PC-9 (cell line): ENCODE data around the gene PPIL1. TPM values are rescaled to one million over a fixed set of nuclear protein-coding genes. Genes with fewer than 3 reads are reported as not detected.

Experiments used
- BruUV-seq: library from RNA; stranded (reverse); fragments of 400-500 nt; replicated peaks from 2 replicates; lab custom pipeline; 2021; lab: Mats Ljungman, UMichigan
- CTCF ChIA-PET: fragments of 300-600 bp; sonication (Branson Sonifier 250); formaldehyde crosslinking; loops from one replicate; lab custom pipeline; 2022; ENCODE audit warnings: antibody characterized with exemption; lab: Charles Lee
- POLR2A ChIA-PET: fragments of 300-600 bp; sonication (Branson Sonifier 250); formaldehyde crosslinking; loops from one replicate; lab custom pipeline; 2022; ENCODE audit warnings: antibody characterized with exemption; ENCODE audit not compliant: unreplicated experiment; lab: Charles Lee
- DNase-seq, 2 experiments: peaks; one replicate each; pipeline versions ENCODE4 v3.0.0 to v3.0.0-alpha.2; 2015 to 2022; ENCODE audit warnings: mixed read lengths in 1 of 2
- H2AFZ ChIP-seq: fragments of 200-600 bp; sonication (generic); 2 replicates; pipeline ENCODE4 v1.8.1; 2017; ENCODE audit warnings: antibody characterized with exemption
- H3F3A ChIP-seq: fragments of 200-600 bp; sonication (generic); 2 replicates; pipeline ENCODE4 v1.8.1; 2017; ENCODE audit warnings: antibody characterized with exemption, mild to moderate bottlenecking, low read depth; ENCODE audit not compliant: insufficient read depth
- H3K27ac ChIP-seq: fragments of 200-600 bp; sonication (generic); 2 replicates; pipeline ENCODE4 v1.6.1; 2016; ENCODE audit warnings: mixed run types
- H3K27me3 ChIP-seq: fragments of 200-600 bp; sonication (generic); 2 replicates; pipeline ENCODE4 v1.6.1; 2016; ENCODE audit warnings: low read depth, mixed run types; ENCODE audit not compliant: insufficient read depth
- H3K36me3 ChIP-seq: fragments of 200-600 bp; sonication (generic); 2 replicates; pipeline ENCODE4 v1.6.1; 2016; ENCODE audit warnings: low read depth, mixed run types
- H3K4me1 ChIP-seq: fragments of 200-600 bp; sonication (generic); replicated peaks from 2 replicates; pipeline ENCODE4 v1.6.1; 2016; ENCODE audit warnings: mixed run types; ENCODE audit not compliant: insufficient read depth
- H3K4me2 ChIP-seq: fragments of 200-600 bp; sonication (generic); 2 replicates; pipeline ENCODE4 v1.6.1; 2017; ENCODE audit warnings: mixed run types
- H3K4me3 ChIP-seq: fragments of 200-600 bp; sonication (generic); 2 replicates; pipeline ENCODE4 v1.6.1; 2016; ENCODE audit warnings: mixed run types
- H3K79me2 ChIP-seq: fragments of 200-600 bp; sonication (generic); 2 replicates; pipeline ENCODE4 v1.6.1; 2017; ENCODE audit warnings: low read depth, mixed run types
- H3K9me2 ChIP-seq: fragments of 200-600 bp; sonication (generic); 2 replicates; pipeline ENCODE4 v1.8.1; 2017; ENCODE audit warnings: mild to moderate bottlenecking; ENCODE audit not compliant: insufficient read depth
- H3K9me3 ChIP-seq: fragments of 200-600 bp; sonication (generic); 2 replicates; pipeline ENCODE4 v1.8.1; 2016; ENCODE audit warnings: low read depth; ENCODE audit not compliant: insufficient read depth
- H4K20me1 ChIP-seq: fragments of 200-600 bp; sonication (generic); 2 replicates; pipeline ENCODE4 v1.8.1; 2017; ENCODE audit not compliant: insufficient read depth
- EZH2 ChIP-seq: fragments of 200-600 bp; sonication (generic); IDR thresholded peaks from 2 replicates; pipeline ENCODE4 v1.8.0; 2017; ENCODE audit warnings: antibody characterized with exemption, low read depth
- intact Hi-C: fragments of 100-400 bp; cut with micrococcal nuclease; formaldehyde crosslinking; loops from one replicate; pipeline ENCODE4 v1.10.0; 2022; ENCODE audit not compliant: unreplicated experiment
- total RNA-seq: library from RNA; stranded (reverse); gene quantifications from 2 replicates; pipeline ENCODE4 v1.2.3, GENCODE V29; 2021
- TF ChIP-seq, protein P1 (sequence below): fragments of 200-600 bp; sonication (generic); conservative IDR thresholded peaks from 2 replicates; pipeline ENCODE4 v1.6.1; 2017; ENCODE audit warnings: mixed run types, antibody characterized with exemption, mild to moderate bottlenecking, moderate library complexity

Gene PPIL1
- total RNA-seq, 1 experiment from 2014 or later = 28.4 TPM

DNA sequence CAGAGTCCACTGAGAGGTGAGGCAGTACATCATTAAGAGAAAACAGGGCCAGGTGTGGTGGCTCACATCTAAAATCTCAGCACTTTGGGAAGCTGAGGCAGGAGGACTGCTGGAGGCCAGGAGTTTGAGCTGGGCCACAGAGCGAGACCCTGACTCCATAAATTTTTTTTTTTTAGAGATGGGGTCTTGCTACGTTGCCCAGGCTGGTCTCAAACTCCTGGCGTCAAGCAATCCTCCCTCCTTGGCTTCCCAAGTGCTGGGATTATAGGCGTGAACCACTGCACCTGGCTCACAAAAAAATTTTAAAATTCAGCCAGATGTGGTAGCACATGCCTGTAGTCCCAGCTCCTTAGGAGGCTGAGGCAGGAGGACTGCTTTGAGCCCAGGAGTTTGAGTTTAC, 17.3 kb downstream of the PPIL1 start:
- no peaks in the 10 kb centered on the region for H3K9me2 ChIP-seq
- peaks cover 28% of the 10 kb centered on the region; the same call in 1 of the 2 replicates for H3F3A ChIP-seq
- H3K4me1 ChIP-seq = peaks cover 20% of the 10 kb centered on the region
- TF ChIP-seq, protein P1, sequence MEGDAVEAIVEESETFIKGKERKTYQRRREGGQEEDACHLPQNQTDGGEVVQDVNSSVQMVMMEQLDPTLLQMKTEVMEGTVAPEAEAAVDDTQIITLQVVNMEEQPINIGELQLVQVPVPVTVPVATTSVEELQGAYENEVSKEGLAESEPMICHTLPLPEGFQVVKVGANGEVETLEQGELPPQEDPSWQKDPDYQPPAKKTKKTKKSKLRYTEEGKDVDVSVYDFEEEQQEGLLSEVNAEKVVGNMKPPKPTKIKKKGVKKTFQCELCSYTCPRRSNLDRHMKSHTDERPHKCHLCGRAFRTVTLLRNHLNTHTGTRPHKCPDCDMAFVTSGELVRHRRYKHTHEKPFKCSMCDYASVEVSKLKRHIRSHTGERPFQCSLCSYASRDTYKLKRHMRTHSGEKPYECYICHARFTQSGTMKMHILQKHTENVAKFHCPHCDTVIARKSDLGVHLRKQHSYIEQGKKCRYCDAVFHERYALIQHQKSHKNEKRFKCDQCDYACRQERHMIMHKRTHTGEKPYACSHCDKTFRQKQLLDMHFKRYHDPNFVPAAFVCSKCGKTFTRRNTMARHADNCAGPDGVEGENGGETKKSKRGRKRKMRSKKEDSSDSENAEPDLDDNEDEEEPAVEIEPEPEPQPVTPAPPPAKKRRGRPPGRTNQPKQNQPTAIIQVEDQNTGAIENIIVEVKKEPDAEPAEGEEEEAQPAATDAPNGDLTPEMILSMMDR = no peak
- TF ChIP-seq EZH2 = no peak
- H3K36me3 ChIP-seq = peaks cover 32% of the 10 kb centered on the region
- no peak for DNase-seq
- no peaks in the 10 kb centered on the region for H4K20me1 ChIP-seq
- no peaks in the 10 kb centered on the region for H3K27me3 ChIP-seq
- ChIA-PET POLR2A (no interaction called here), CTCF (no interaction called here)
- H2AFZ ChIP-seq = no peak overlapping the region
- intact Hi-C loops = no loop called here
- H3K27ac ChIP-seq = no peak overlapping the region
- no TSS peak for BruUV-seq
- H3K4me2 ChIP-seq = no peak overlapping the region
- H3K9me3 ChIP-seq = no peaks in the 10 kb centered on the region
- H3K4me3 ChIP-seq = no peak overlapping the region
- 0 out of 2 replicates have a peak, but pooled peaks cover 6% of the 10 kb centered on the region for H3K79me2 ChIP-seq

DNA sequence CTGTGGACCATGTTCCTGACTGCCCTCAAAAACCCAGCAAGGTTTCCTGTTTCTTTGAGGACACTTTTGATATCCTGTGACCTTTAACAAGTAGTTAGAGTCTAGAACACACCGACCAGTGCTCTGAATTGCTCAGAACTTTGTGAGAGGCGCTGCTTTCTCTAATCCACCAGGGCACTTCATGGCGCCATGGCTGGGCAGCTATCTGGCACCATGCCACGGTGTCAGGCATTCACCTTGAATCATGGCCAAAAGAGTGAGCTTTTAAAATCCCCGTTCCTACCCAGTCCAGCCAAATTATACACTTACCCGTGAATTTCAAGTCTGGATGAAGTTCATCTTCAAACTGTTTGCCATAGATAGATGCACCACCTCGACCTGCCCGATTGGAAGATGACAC, 18.3 kb downstream of the PPIL1 start:
- POLR2A ChIA-PET = no interaction called here
- H4K20me1 ChIP-seq = no peaks in the 10 kb centered on the region
- H3K9me3 ChIP-seq = no peaks in the 10 kb centered on the region
- no TSS peak for BruUV-seq
- no peak overlapping the region for H3K4me3 ChIP-seq
- 0 out of 2 replicates have a peak, but pooled peaks cover 4% of the 10 kb centered on the region for H3K79me2 ChIP-seq
- H3F3A ChIP-seq = peaks cover 36% of the 10 kb centered on the region; the same call in 1 of the 2 replicates
- intact Hi-C loops = no loop called here
- H3K36me3 ChIP-seq = peaks cover 32% of the 10 kb centered on the region
- no peaks in the 10 kb centered on the region for H3K27me3 ChIP-seq
- peaks cover 22% of the 10 kb centered on the region for H3K4me1 ChIP-seq
- no peaks in the 10 kb centered on the region for H3K9me2 ChIP-seq
- H3K4me2 ChIP-seq = no peak overlapping the region
- H2AFZ ChIP-seq = no peak overlapping the region
- DNase-seq = no peak
- no peak overlapping the region for H3K27ac ChIP-seq
- CTCF ChIA-PET = no interaction called here
- TF ChIP-seq, protein P1 = no peak
- no peak for TF ChIP-seq EZH2

- Histone ChIP-seq H3K36me3 (peaks cover 35% of the 10 kb centered on the region), H2AFZ (no peak overlapping the region), H3F3A (peaks cover 36% of the 10 kb centered on the region; the same call in 1 of the 2 replicates), H3K4me1 (peaks cover 22% of the 10 kb centered on the region), H3K4me2 (no peak overlapping the region), H3K27ac (no peak overlapping the region), H4K20me1 (no peaks in the 10 kb centered on the region), H3K79me2 (no peaks in the 10 kb centered on the region), H3K9me3 (no peaks in the 10 kb centered on the region), H3K27me3 (no peaks in the 10 kb centered on the region), H3K4me3 (no peak overlapping the region), H3K9me2 (no peaks in the 10 kb centered on the region)
- intact Hi-C loops = no loop called here
- ChIA-PET POLR2A (no interaction called here), CTCF (no interaction called here)
- TF ChIP-seq, protein P1 = no peak
- TF ChIP-seq EZH2 = no peak
- no peak for DNase-seq
- no TSS peak for BruUV-seq
Measured at GRCh38 chr6:36855750-36856149, 18.9 kb downstream of the PPIL1 start.
